HepG2 (cell line): ENCODE measurements around the gene TIMM44. TPM values are rescaled to one million over a fixed set of nuclear protein-coding genes. Genes with fewer than 3 reads are reported as not detected.

Experiments used
- CREBL2 ChIP-seq: sonication (generic); formaldehyde crosslinking; IDR thresholded peaks from 2 replicates; pipeline ENCODE4 v1.8.1; 2023; ENCODE audit warnings: missing genetic modification reagents, mild to moderate bottlenecking, borderline replicate concordance
- DBP ChIP-seq: sonication (generic); formaldehyde crosslinking; IDR thresholded peaks from 2 replicates; pipeline ENCODE4 v1.4.0; 2020; ENCODE audit warnings: missing genetic modification reagents; ENCODE audit errors: not compliant biosample characterization
- FLYWCH1 ChIP-seq: sonication (generic); formaldehyde crosslinking; IDR thresholded peaks from 2 replicates; pipeline ENCODE4 v1.8.1; 2023; ENCODE audit warnings: mild to moderate bottlenecking, missing genetic modification reagents
- GPN1 ChIP-seq: sonication (generic); formaldehyde crosslinking; IDR thresholded peaks from 2 replicates; pipeline ENCODE4 v1.5.1; 2020; ENCODE audit warnings: missing genetic modification reagents, borderline replicate concordance
- HES4 ChIP-seq: sonication (generic); formaldehyde crosslinking; IDR thresholded peaks from 2 replicates; pipeline ENCODE4 v1.9.0; 2021; ENCODE audit warnings: mild to moderate bottlenecking, missing genetic modification reagents, borderline replicate concordance
- HMGXB3 ChIP-seq: sonication (generic); formaldehyde crosslinking; IDR thresholded peaks from 2 replicates; pipeline ENCODE4 v1.4.0; 2020; ENCODE audit warnings: missing genetic modification reagents, borderline replicate concordance
- IRF1 ChIP-seq: sonication (generic); formaldehyde crosslinking; IDR thresholded peaks from 2 replicates; pipeline ENCODE4 v1.4.0; 2020; ENCODE audit warnings: low read depth, mild to moderate bottlenecking, missing genetic modification reagents
- ISL2 ChIP-seq: sonication (generic); formaldehyde crosslinking; IDR thresholded peaks from 2 replicates; pipeline ENCODE4 v1.5.0; 2020; ENCODE audit warnings: missing genetic modification reagents
- MIXL1 ChIP-seq: IDR thresholded peaks from 2 replicates; pipeline ENCODE4 v1.6.1; 2016
- PHF5A ChIP-seq: IDR thresholded peaks from one replicate; pipeline ENCODE4 v1.6.1; 2018; ENCODE audit warnings: low read depth, missing genetic modification reagents; ENCODE audit not compliant: unreplicated experiment
- TCF7L2 ChIP-seq: IDR thresholded peaks from 2 replicates; pipeline ENCODE4 v1.6.1; 2011; ENCODE audit warnings: mild to moderate bottlenecking, low read depth, low read length, moderate library complexity
- TFE3 ChIP-seq: IDR thresholded peaks from 2 replicates; pipeline ENCODE4 v1.6.1; 2016
- ZBTB7B ChIP-seq: sonication (generic); formaldehyde crosslinking; IDR thresholded peaks from 2 replicates; pipeline ENCODE4 v1.4.0; 2020; ENCODE audit warnings: missing genetic modification reagents
- ZNF337 ChIP-seq: sonication (generic); formaldehyde crosslinking; IDR thresholded peaks from 2 replicates; pipeline ENCODE4 v1.5.1; 2020; ENCODE audit warnings: missing genetic modification reagents, low read depth, mild to moderate bottlenecking, borderline replicate concordance
- ZNF362 ChIP-seq: sonication (generic); formaldehyde crosslinking; IDR thresholded peaks from 2 replicates; pipeline ENCODE4 v1.4.0; 2020; ENCODE audit warnings: missing genetic modification reagents, mild to moderate bottlenecking, borderline replicate concordance
- ZNF574 ChIP-seq: sonication (generic); formaldehyde crosslinking; IDR thresholded peaks from 2 replicates; pipeline ENCODE4 v1.4.0; 2020; ENCODE audit warnings: missing genetic modification reagents
- ZNF772 ChIP-seq: sonication (generic); formaldehyde crosslinking; IDR thresholded peaks from 2 replicates; pipeline ENCODE4 v1.5.0; 2020; ENCODE audit warnings: mild to moderate bottlenecking, missing genetic modification reagents
- polyA plus RNA-seq, 8 experiments: library from polyadenylated mRNA; depleted of rRNA in 3 of 8; stranded (reverse) in 7 of 8; unstranded in 1 of 8; fragments of >200 nt; fragmentation: Illumina TruSeq in 4 of 8; extraction: Trizol in 4 of 8; gene quantifications; 2 replicates each; pipeline versions ENCODE4 v1.2.1 to v1.2.3, GENCODE V29; 2011 to 2016; ENCODE audit warnings: low read depth in 4 of 8, missing spikeins in 1 of 8, mixed read lengths in 1 of 8; ENCODE audit not compliant: insufficient read depth in 1 of 8
- total RNA-seq, 5 experiments: library from RNA; depleted of rRNA; stranded (reverse); fragments of >200 nt; fragmentation: Illumina TruSeq; extraction: Trizol; gene quantifications; 2 replicates each; pipeline ENCODE4 v1.2.3, GENCODE V29; 2016; ENCODE audit warnings: low read depth in 1 of 5

TIMM44 gene
- total and polyA plus RNA-seq, 2 of the 13 experiments (the other 11 are each of a cell fraction or from before 2014, with no cell fraction given) = 42.9 to 72.6 TPM

- TF ChIP-seq HES4 (CRISPR knock-in tag) (0 out of 2 replicates have a peak, but pooled peaks have one; percentile 46), ZNF337 (CRISPR knock-in tag) (no peak), MIXL1 (CRISPR knock-in tag) (no peak), ZNF362 (CRISPR knock-in tag) (no peak), DBP (CRISPR knock-in tag) (no peak), ZNF574 (CRISPR knock-in tag) (peak; percentile 77), PHF5A (CRISPR knock-in tag) (no peak), ZNF772 (CRISPR knock-in tag) (peak; percentile 53; the same call in 1 of the 2 replicates), TCF7L2 (no peak), GPN1 (CRISPR knock-in tag) (peak; percentile 45; the same call in 1 of the 2 replicates), CREBL2 (CRISPR knock-in tag) (peak; percentile 91; the same call in 1 of the 2 replicates), IRF1 (CRISPR knock-in tag) (no peak), TFE3 (peak; percentile 39; the same call in 1 of the 2 replicates), FLYWCH1 (CRISPR knock-in tag) (no peak), ZBTB7B (CRISPR knock-in tag) (peak; percentile 90), ISL2 (no peak), HMGXB3 (no peak)
Observed at GRCh38 chr19:7925171-7925851, 18.2 kb downstream of the TIMM44 start (continued).
